ENCODE measurements around the gene ELFN2. TPM values are rescaled to one million over a fixed set of nuclear protein-coding genes. Genes with fewer than 3 reads are reported as not detected.

ELFN2 gene
- polyA plus RNA-seq, 4 donors, result 0.07 to 0.16 TPM; not detected in 2

- Histone ChIP-seq H3K27me3 (ENCODE audit: control insufficient read depth in 3 of 3, insufficient read depth in 3 of 3, low read length in 3 of 3) (peaks cover 0 to 8% (median 0%) of the 10 kb centered on the region in 3 donors), H3K9me3 (ENCODE audit: control insufficient read depth in 2 of 2, insufficient read depth in 1 of 2, low read depth in 1 of 2, low read length in 1 of 2) (no peaks in the 10 kb centered on the region), H3K4me3 (ENCODE audit: low read depth in 1 of 3, low read length in 3 of 3) (no peak overlapping the region), H3K4me1 (ENCODE audit: control insufficient read depth in 3 of 3, insufficient read depth in 2 of 3, low read depth in 1 of 3, low read length in 2 of 3) (no peaks in the 10 kb centered on the region), H3K36me3 (ENCODE audit: control insufficient read depth in 3 of 3, insufficient read depth in 2 of 3, low read depth in 1 of 3, low read length in 3 of 3) (no peaks in the 10 kb centered on the region), H3K27ac (ENCODE audit: low read depth in 1 of 3, low read length in 2 of 3) (no peak overlapping the region)
- FAIRE-seq (no peak), DNase-seq (no peak)
- WGBS, 3 donors, result 86 to 88% (median 87%) methylated on average over 11 to 12 of the region's 12 CpGs
Measured at GRCh38 chr22:37384691-37385090, 42.6 kb downstream of the ELFN2 start.

- Histone ChIP-seq H3K9me3 (ENCODE audit: control insufficient read depth in 2 of 2, insufficient read depth in 1 of 2, low read depth in 1 of 2, low read length in 1 of 2) (no peaks in the 10 kb centered on the region), H3K4me3 (ENCODE audit: low read depth in 1 of 3, low read length in 3 of 3) (no peak overlapping the region), H3K27ac (ENCODE audit: low read depth in 1 of 3, low read length in 2 of 3) (no peak overlapping the region), H3K36me3 (ENCODE audit: control insufficient read depth in 3 of 3, insufficient read depth in 2 of 3, low read depth in 1 of 3, low read length in 3 of 3) (no peaks in the 10 kb centered on the region), H3K27me3 (ENCODE audit: control insufficient read depth in 3 of 3, insufficient read depth in 3 of 3, low read length in 3 of 3) (peaks cover 0 to 17% (median 8%) of the 10 kb centered on the region in 3 donors), H3K4me1 (ENCODE audit: control insufficient read depth in 3 of 3, insufficient read depth in 2 of 3, low read depth in 1 of 3, low read length in 2 of 3) (no peaks in the 10 kb centered on the region)
- WGBS, 3 donors, result 78 to 82% (median 79%) methylated on average over 9 of the region's 9 CpGs
- FAIRE-seq (no peak), DNase-seq (no peak)
Measured at GRCh38 chr22:37383341-37383740, 43.9 kb downstream of the ELFN2 start.

GRCh38 chr22:37381489-37381888, 45.8 kb downstream of the ELFN2 start:
- DNase-seq, result peak in 1 of 2 donors; percentile 17
- H3K9me3 ChIP-seq (ENCODE audit: control insufficient read depth in 2 of 2, insufficient read depth in 1 of 2, low read depth in 1 of 2, low read length in 1 of 2), result no peaks in the 10 kb centered on the region
- no peak overlapping the region for H3K27ac ChIP-seq (ENCODE audit: low read depth in 1 of 3, low read length in 2 of 3)
- H3K4me1 ChIP-seq (ENCODE audit: control insufficient read depth in 3 of 3, insufficient read depth in 2 of 3, low read depth in 1 of 3, low read length in 2 of 3), result no peaks in the 10 kb centered on the region
- no peaks in the 10 kb centered on the region for H3K36me3 ChIP-seq (ENCODE audit: control insufficient read depth in 3 of 3, insufficient read depth in 2 of 3, low read depth in 1 of 3, low read length in 3 of 3)
- 29 to 55% (median 53%) methylated on average over 9 of the region's 9 CpGs for WGBS, 3 donors
- no peak overlapping the region for H3K4me3 ChIP-seq (ENCODE audit: low read depth in 1 of 3, low read length in 3 of 3)
- no peak for FAIRE-seq
- peaks cover 3 to 14% (median 8%) of the 10 kb centered on the region in 3 donors for H3K27me3 ChIP-seq (ENCODE audit: control insufficient read depth in 3 of 3, insufficient read depth in 3 of 3, low read length in 3 of 3)

GRCh38 chr22:37379722-37380121, 47.6 kb downstream of the ELFN2 start:
- Histone ChIP-seq H3K4me1 (ENCODE audit: control insufficient read depth in 3 of 3, insufficient read depth in 2 of 3, low read depth in 1 of 3, low read length in 2 of 3) (no peaks in the 10 kb centered on the region), H3K27ac (ENCODE audit: low read depth in 1 of 3, low read length in 2 of 3) (no peak overlapping the region), H3K27me3 (ENCODE audit: control insufficient read depth in 3 of 3, insufficient read depth in 3 of 3, low read length in 3 of 3) (peaks cover 3 to 14% (median 8%) of the 10 kb centered on the region in 3 donors), H3K9me3 (ENCODE audit: control insufficient read depth in 2 of 2, insufficient read depth in 1 of 2, low read depth in 1 of 2, low read length in 1 of 2) (no peaks in the 10 kb centered on the region), H3K36me3 (ENCODE audit: control insufficient read depth in 3 of 3, insufficient read depth in 2 of 3, low read depth in 1 of 3, low read length in 3 of 3) (no peaks in the 10 kb centered on the region), H3K4me3 (ENCODE audit: low read depth in 1 of 3, low read length in 3 of 3) (no peak overlapping the region)
- FAIRE-seq, result no peak
- DNase-seq, result no peak
- WGBS, 3 donors, result 22 to 63% (median 60%) methylated on average over 10 of the region's 10 CpGs

GRCh38 chr22:37379085-37379484, 48.2 kb downstream of the ELFN2 start:
- Histone ChIP-seq H3K36me3 (ENCODE audit: control insufficient read depth in 3 of 3, insufficient read depth in 2 of 3, low read depth in 1 of 3, low read length in 3 of 3) (no peaks in the 10 kb centered on the region), H3K4me3 (ENCODE audit: low read depth in 1 of 3, low read length in 3 of 3) (no peak overlapping the region), H3K4me1 (ENCODE audit: control insufficient read depth in 3 of 3, insufficient read depth in 2 of 3, low read depth in 1 of 3, low read length in 2 of 3) (no peaks in the 10 kb centered on the region), H3K27ac (ENCODE audit: low read depth in 1 of 3, low read length in 2 of 3) (no peak overlapping the region), H3K27me3 (ENCODE audit: control insufficient read depth in 3 of 3, insufficient read depth in 3 of 3, low read length in 3 of 3) (peaks cover 3 to 14% (median 8%) of the 10 kb centered on the region in 3 donors), H3K9me3 (ENCODE audit: control insufficient read depth in 2 of 2, insufficient read depth in 1 of 2, low read depth in 1 of 2, low read length in 1 of 2) (no peaks in the 10 kb centered on the region)
- DNase-seq (no peak), FAIRE-seq (no peak)
- WGBS, 3 donors, result 20 to 31% (median 20%) methylated on average over 12 to 13 of the region's 13 CpGs

- H3K27me3 ChIP-seq (ENCODE audit: control insufficient read depth in 3 of 3, insufficient read depth in 3 of 3, low read length in 3 of 3), result peaks cover 3 to 14% (median 8%) of the 10 kb centered on the region in 3 donors
Measured at GRCh38 chr22:37378642-37379058, 48.6 kb downstream of the ELFN2 start.

GRCh38 chr22:37377927-37378326, 49.4 kb downstream of the ELFN2 start:
- H3K4me3 ChIP-seq (ENCODE audit: low read depth in 1 of 3, low read length in 3 of 3), result no peak overlapping the region
- DNase-seq (no peak), FAIRE-seq (no peak)
- H3K9me3 ChIP-seq (ENCODE audit: control insufficient read depth in 2 of 2, insufficient read depth in 1 of 2, low read depth in 1 of 2, low read length in 1 of 2), result no peaks in the 10 kb centered on the region
- 54 to 80% (median 60%) methylated on average over 14 of the region's 14 CpGs for WGBS, 3 donors
- no peaks in the 10 kb centered on the region for H3K4me1 ChIP-seq (ENCODE audit: control insufficient read depth in 3 of 3, insufficient read depth in 2 of 3, low read depth in 1 of 3, low read length in 2 of 3)
- peaks cover 3 to 14% (median 8%) of the 10 kb centered on the region in 3 donors for H3K27me3 ChIP-seq (ENCODE audit: control insufficient read depth in 3 of 3, insufficient read depth in 3 of 3, low read length in 3 of 3)
- no peaks in the 10 kb centered on the region for H3K36me3 ChIP-seq (ENCODE audit: control insufficient read depth in 3 of 3, insufficient read depth in 2 of 3, low read depth in 1 of 3, low read length in 3 of 3)
- no peak overlapping the region for H3K27ac ChIP-seq (ENCODE audit: low read depth in 1 of 3, low read length in 2 of 3)

More at GRCh38 chr22:37378642-37379058, 48.6 kb downstream of the ELFN2 start:
- WGBS, 3 donors, result 21 to 46% (median 25%) methylated on average over 13 to 14 of the region's 14 CpGs
- Histone ChIP-seq H3K36me3 (ENCODE audit: control insufficient read depth in 3 of 3, insufficient read depth in 2 of 3, low read depth in 1 of 3, low read length in 3 of 3) (no peaks in the 10 kb centered on the region), H3K4me1 (ENCODE audit: control insufficient read depth in 3 of 3, insufficient read depth in 2 of 3, low read depth in 1 of 3, low read length in 2 of 3) (no peaks in the 10 kb centered on the region), H3K4me3 (ENCODE audit: low read depth in 1 of 3, low read length in 3 of 3) (no peak overlapping the region), H3K9me3 (ENCODE audit: control insufficient read depth in 2 of 2, insufficient read depth in 1 of 2, low read depth in 1 of 2, low read length in 1 of 2) (no peaks in the 10 kb centered on the region), H3K27ac (ENCODE audit: low read depth in 1 of 3, low read length in 2 of 3) (no peak overlapping the region)
- DNase-seq, result no peak
- FAIRE-seq, result no peak

- Histone ChIP-seq H3K36me3 (ENCODE audit: control insufficient read depth in 3 of 3, insufficient read depth in 2 of 3, low read depth in 1 of 3, low read length in 3 of 3) (no peaks in the 10 kb centered on the region), H3K27me3 (ENCODE audit: control insufficient read depth in 3 of 3, insufficient read depth in 3 of 3, low read length in 3 of 3) (peaks cover 3 to 14% (median 8%) of the 10 kb centered on the region in 3 donors), H3K27ac (ENCODE audit: low read depth in 1 of 3, low read length in 2 of 3) (no peak overlapping the region), H3K4me3 (ENCODE audit: low read depth in 1 of 3, low read length in 3 of 3) (no peak overlapping the region), H3K9me3 (ENCODE audit: control insufficient read depth in 2 of 2, insufficient read depth in 1 of 2, low read depth in 1 of 2, low read length in 1 of 2) (no peaks in the 10 kb centered on the region), H3K4me1 (ENCODE audit: control insufficient read depth in 3 of 3, insufficient read depth in 2 of 3, low read depth in 1 of 3, low read length in 2 of 3) (no peaks in the 10 kb centered on the region)
- no peak for FAIRE-seq
- WGBS, 3 donors, result 62 to 74% (median 74%) methylated on average over 3 of the region's 3 CpGs
- DNase-seq, result no peak
Measured at GRCh38 chr22:37377138-37377537, 50.1 kb downstream of the ELFN2 start.

- FAIRE-seq, result no peak
- H3K4me3 ChIP-seq (ENCODE audit: low read depth in 1 of 3, low read length in 3 of 3), result no peak overlapping the region
- no peak for DNase-seq
- no peaks in the 10 kb centered on the region for H3K36me3 ChIP-seq (ENCODE audit: control insufficient read depth in 3 of 3, insufficient read depth in 2 of 3, low read depth in 1 of 3, low read length in 3 of 3)
- H3K27ac ChIP-seq (ENCODE audit: low read depth in 1 of 3, low read length in 2 of 3), result no peak overlapping the region
- H3K4me1 ChIP-seq (ENCODE audit: control insufficient read depth in 3 of 3, insufficient read depth in 2 of 3, low read depth in 1 of 3, low read length in 2 of 3), result no peaks in the 10 kb centered on the region
- 34 to 65% (median 57%) methylated on average over 3 of the region's 3 CpGs for WGBS, 3 donors
- H3K9me3 ChIP-seq (ENCODE audit: control insufficient read depth in 2 of 2, insufficient read depth in 1 of 2, low read depth in 1 of 2, low read length in 1 of 2), result no peaks in the 10 kb centered on the region
- H3K27me3 ChIP-seq (ENCODE audit: control insufficient read depth in 3 of 3, insufficient read depth in 3 of 3, low read length in 3 of 3), result peaks cover 3 to 14% (median 8%) of the 10 kb centered on the region in 3 donors
Measured at GRCh38 chr22:37376643-37377042, 50.6 kb downstream of the ELFN2 start.
